Neural progenitor cell (in vitro differentiated cells): ENCODE data around the gene POLN.

Source experiments
- CTCF ChIP-seq: fragments of 200-600 bp; sonication (generic); IDR thresholded peaks from 2 replicates; pipeline ENCODE4 v1.5.1; 2017; ENCODE audit warnings: antibody characterized with exemption, mild to moderate bottlenecking
- EZH2 ChIP-seq: fragments of 200-600 bp; sonication (generic); IDR thresholded peaks from 2 replicates; pipeline ENCODE4 v1.6.1; 2017; ENCODE audit warnings: antibody characterized with exemption, mild to moderate bottlenecking, moderate library complexity

- TF ChIP-seq CTCF, result no peak
- no peak for TF ChIP-seq EZH2
Observed at GRCh38 chr4:2092669-2093053, 149.3 kb downstream of the POLN start.
